Glutamatergic neuron (in vitro differentiated cells): ENCODE measurements around the gene COPS4. TPM values are rescaled to one million over a fixed set of nuclear protein-coding genes. Genes with fewer than 3 reads are reported as not detected.

Source experiments
- DNase-seq: peaks from one replicate; pipeline ENCODE4 v3.0.0; 2022
- H3K27ac Mint-ChIP-seq: one replicate; pipeline ENCODE4 v1.8.0; 2020; ENCODE audit warnings: mild to moderate bottlenecking, mixed read lengths, inconsistent platforms; ENCODE audit not compliant: unreplicated experiment
- H3K27me3 Mint-ChIP-seq: one replicate; pipeline ENCODE4 v1.8.0; 2020; ENCODE audit warnings: mild to moderate bottlenecking, moderate library complexity, mixed read lengths, inconsistent platforms; ENCODE audit not compliant: unreplicated experiment
- H3K36me3 Mint-ChIP-seq: one replicate; pipeline ENCODE4 v1.8.0; 2020; ENCODE audit warnings: mild to moderate bottlenecking, mixed read lengths, inconsistent platforms; ENCODE audit not compliant: unreplicated experiment
- H3K4me1 Mint-ChIP-seq: one replicate; pipeline ENCODE4 v1.8.0; 2020; ENCODE audit warnings: mild to moderate bottlenecking, low read depth, mixed read lengths, inconsistent platforms; ENCODE audit not compliant: unreplicated experiment
- H3K4me3 Mint-ChIP-seq: one replicate; pipeline ENCODE4 v1.8.0; 2020; ENCODE audit warnings: mild to moderate bottlenecking, mixed read lengths, inconsistent platforms; ENCODE audit not compliant: unreplicated experiment
- H3K9me3 Mint-ChIP-seq: one replicate; pipeline ENCODE4 v1.8.0; 2020; ENCODE audit warnings: mild to moderate bottlenecking, moderate library complexity, mixed read lengths, inconsistent platforms; ENCODE audit not compliant: unreplicated experiment
- CTCF ChIP-seq: fragments of 200-600 bp; sonication (generic); IDR thresholded peaks from one replicate; pipeline ENCODE4 v1.5.0; 2021; ENCODE audit not compliant: partially characterized antibody, unreplicated experiment
- total RNA-seq: library from RNA; stranded (reverse); fragmentation: NEBNext Ultra II Directional; extraction: Animal tissue kit (Norgen Biotek cat#: 25700); gene quantifications from one replicate; pipeline ENCODE4 v1.2.1, GENCODE V29; 2021; ENCODE audit not compliant: unreplicated experiment

Gene COPS4
- total RNA-seq, 1 donor from 2014 or later, result 35.2 TPM

GRCh38 chr4:83089410-83090157, 54.6 kb downstream of the COPS4 start:
- H3K27ac Mint-ChIP-seq, result no peak overlapping the region

GRCh38 chr4:83093060-83093640, 58.2 kb downstream of the COPS4 start:
- Mint-ChIP-seq H3K27me3 (peaks cover 2% of the 10 kb centered on the region), H3K36me3 (peaks cover 1% of the 10 kb centered on the region), H3K9me3 (no peaks in the 10 kb centered on the region), H3K27ac (no peak overlapping the region), H3K4me1 (no peaks in the 10 kb centered on the region), H3K4me3 (no peak overlapping the region)
- no peak for TF ChIP-seq CTCF
- DNase-seq, result no peak

More at GRCh38 chr4:83089410-83090157, 54.6 kb downstream of the COPS4 start:
- no peak for TF ChIP-seq CTCF
- Mint-ChIP-seq H3K4me1 (no peaks in the 10 kb centered on the region), H3K9me3 (no peaks in the 10 kb centered on the region), H3K27me3 (peaks cover 4% of the 10 kb centered on the region), H3K36me3 (peaks cover 5% of the 10 kb centered on the region), H3K4me3 (no peak overlapping the region)
- no peak for DNase-seq

GRCh38 chr4:83096397-83096796, 61.4 kb downstream of the COPS4 start:
- no peaks in the 10 kb centered on the region for H3K4me1 Mint-ChIP-seq
- DNase-seq, result no peak
- no peaks in the 10 kb centered on the region for H3K27me3 Mint-ChIP-seq

GRCh38 chr4:83104991-83105390, 70.0 kb downstream of the COPS4 start:
- no peaks in the 10 kb centered on the region for H3K36me3 Mint-ChIP-seq
- peaks cover 2% of the 10 kb centered on the region for H3K27me3 Mint-ChIP-seq
- no peak overlapping the region for H3K4me3 Mint-ChIP-seq
- no peak for TF ChIP-seq CTCF
- DNase-seq, result no peak
- peaks cover 2% of the 10 kb centered on the region for H3K4me1 Mint-ChIP-seq
- H3K9me3 Mint-ChIP-seq, result no peaks in the 10 kb centered on the region
- no peak overlapping the region for H3K27ac Mint-ChIP-seq

More at GRCh38 chr4:83096397-83096796, 61.4 kb downstream of the COPS4 start:
- no peaks in the 10 kb centered on the region for H3K36me3 Mint-ChIP-seq
- no peak overlapping the region for H3K4me3 Mint-ChIP-seq
- no peak overlapping the region for H3K27ac Mint-ChIP-seq
- TF ChIP-seq CTCF, result no peak
- H3K9me3 Mint-ChIP-seq, result no peaks in the 10 kb centered on the region

GRCh38 chr4:83107631-83108030, 72.6 kb downstream of the COPS4 start:
- Mint-ChIP-seq H3K4me1 (peaks cover 13% of the 10 kb centered on the region), H3K4me3 (no peak overlapping the region), H3K36me3 (no peaks in the 10 kb centered on the region), H3K9me3 (peaks cover 2% of the 10 kb centered on the region), H3K27me3 (peaks cover 2% of the 10 kb centered on the region), H3K27ac (no peak overlapping the region)
- no peak for TF ChIP-seq CTCF
- no peak for DNase-seq
